MM.1S (cell line): ENCODE data around the gene PTTG1.

Source experiments
- DNase-seq: peaks from one replicate; pipeline ENCODE4 v3.0.0-alpha.2; 2015
- H2AFZ ChIP-seq: fragments of 300-600 bp; sonication (generic); 2 replicates; pipeline ENCODE4 v1.6.0; 2016; ENCODE audit warnings: antibody characterized with exemption, low read length
- H3F3A ChIP-seq: fragments of 300-600 bp; sonication (generic); 2 replicates; pipeline ENCODE4 v1.6.1; 2016; ENCODE audit warnings: mild to moderate bottlenecking, antibody characterized with exemption, low read length, moderate library complexity, mixed read lengths; ENCODE audit not compliant: insufficient read depth
- H3K27ac ChIP-seq: fragments of 300-600 bp; sonication (generic); 2 replicates; pipeline ENCODE4 v1.5.1; 2016; ENCODE audit warnings: mild to moderate bottlenecking, low read length
- H3K27me3 ChIP-seq: fragments of 300-600 bp; sonication (generic); replicated peaks from 2 replicates; pipeline ENCODE4 v1.6.0; 2016; ENCODE audit warnings: low read length; ENCODE audit not compliant: insufficient read depth
- H3K36me3 ChIP-seq: fragments of 300-600 bp; sonication (generic); replicated peaks from 2 replicates; pipeline ENCODE4 v1.6.1; 2016; ENCODE audit warnings: mild to moderate bottlenecking, low read length, mixed read lengths; ENCODE audit not compliant: insufficient read depth
- H3K4me1 ChIP-seq: fragments of 300-600 bp; sonication (generic); 2 replicates; pipeline ENCODE4 v1.6.1; 2016; ENCODE audit warnings: low read length, mixed read lengths
- H3K4me2 ChIP-seq: fragments of 300-600 bp; sonication (generic); 2 replicates; pipeline ENCODE4 v1.6.0; 2016; ENCODE audit warnings: low read depth, low read length
- H3K4me3 ChIP-seq: fragments of 300-600 bp; sonication (generic); 2 replicates; pipeline ENCODE4 v1.5.1; 2016; ENCODE audit warnings: low read length, mixed read lengths
- H3K79me2 ChIP-seq: fragments of 300-600 bp; sonication (generic); 2 replicates; pipeline ENCODE4 v1.6.1; 2016; ENCODE audit warnings: mixed run types, low read length, mixed read lengths
- H3K9ac ChIP-seq: fragments of 300-600 bp; sonication (generic); 2 replicates; pipeline ENCODE4 v1.6.1; 2016; ENCODE audit warnings: low read length, mixed read lengths
- H3K9me2 ChIP-seq: fragments of 300-600 bp; sonication (generic); replicated peaks from 2 replicates; pipeline ENCODE4 v1.6.1; 2016; ENCODE audit warnings: mild to moderate bottlenecking, low read length, mixed read lengths; ENCODE audit not compliant: insufficient read depth
- H3K9me3 ChIP-seq: fragments of 300-600 bp; sonication (generic); replicated peaks from 2 replicates; pipeline ENCODE4 v1.6.1; 2016; ENCODE audit warnings: mild to moderate bottlenecking, low read length, mixed read lengths; ENCODE audit not compliant: insufficient read depth
- H4K20me1 ChIP-seq: fragments of 300-600 bp; sonication (generic); 2 replicates; pipeline ENCODE4 v1.6.1; 2016; ENCODE audit warnings: mild to moderate bottlenecking, low read length, moderate library complexity, mixed read lengths; ENCODE audit not compliant: insufficient read depth
- CTCF ChIP-seq: fragments of 300-600 bp; sonication (generic); IDR thresholded peaks from 2 replicates; pipeline ENCODE4 v1.5.1; 2016; ENCODE audit warnings: antibody characterized with exemption, low read length, mixed read lengths
- EZH2 ChIP-seq: fragments of 300-600 bp; sonication (generic); optimal IDR thresholded peaks from 2 replicates; pipeline ENCODE3; 2017; ENCODE audit warnings: low read depth, mild to moderate bottlenecking, antibody characterized with exemption, low read length, mixed read lengths
- EZH2phosphoT487 ChIP-seq: fragments of 300-600 bp; sonication (generic); IDR thresholded peaks from 2 replicates; pipeline ENCODE4 v1.6.1; 2018; ENCODE audit warnings: antibody characterized with exemption, low read length

PTTG1 gene

DNA sequence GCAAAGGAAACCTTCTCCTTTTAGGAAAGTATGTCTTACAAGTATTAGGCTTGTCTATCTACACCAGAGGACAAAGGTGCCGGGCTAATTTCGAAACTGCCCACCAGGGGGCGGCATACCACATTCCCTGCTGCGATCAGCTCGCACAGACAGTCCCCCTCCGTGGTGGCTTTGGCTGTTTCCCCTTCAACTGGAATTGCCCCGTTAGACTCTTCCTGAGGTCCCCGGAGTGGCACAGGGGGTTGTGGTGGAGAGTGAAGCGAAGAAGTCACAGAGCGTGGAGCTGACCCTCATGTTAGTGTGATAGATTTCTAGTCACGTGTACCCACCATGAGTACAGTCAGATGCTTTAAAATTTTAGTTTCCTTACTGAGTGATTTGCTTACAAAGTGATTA, 17.5 kb downstream of the PTTG1 start:
- H4K20me1 ChIP-seq: no peaks in the 10 kb centered on the region
- H3K27ac ChIP-seq: peak overlapping the region; percentile 25; the same call in 1 of the 2 replicates
- TF ChIP-seq EZH2phosphoT487 (no peak), EZH2 (no peak), CTCF (peak; percentile 90)
- H3K27me3 ChIP-seq: no peaks in the 10 kb centered on the region
- H3K36me3 ChIP-seq: no peaks in the 10 kb centered on the region
- H3K9me3 ChIP-seq: no peaks in the 10 kb centered on the region
- peak overlapping the region; percentile 61 for H3K4me3 ChIP-seq
- no peaks in the 10 kb centered on the region for H3K79me2 ChIP-seq
- H3K4me1 ChIP-seq: peaks cover 31% of the 10 kb centered on the region
- peak overlapping the region; percentile 58 for H2AFZ ChIP-seq
- H3F3A ChIP-seq: peaks cover 11% of the 10 kb centered on the region; the same call in 1 of the 2 replicates
- H3K4me2 ChIP-seq: peak overlapping the region; percentile 67
- no peaks in the 10 kb centered on the region for H3K9me2 ChIP-seq
- peak overlapping the region; percentile 32; the same call in 1 of the 2 replicates for H3K9ac ChIP-seq
- peak; percentile 87 for DNase-seq

DNA sequence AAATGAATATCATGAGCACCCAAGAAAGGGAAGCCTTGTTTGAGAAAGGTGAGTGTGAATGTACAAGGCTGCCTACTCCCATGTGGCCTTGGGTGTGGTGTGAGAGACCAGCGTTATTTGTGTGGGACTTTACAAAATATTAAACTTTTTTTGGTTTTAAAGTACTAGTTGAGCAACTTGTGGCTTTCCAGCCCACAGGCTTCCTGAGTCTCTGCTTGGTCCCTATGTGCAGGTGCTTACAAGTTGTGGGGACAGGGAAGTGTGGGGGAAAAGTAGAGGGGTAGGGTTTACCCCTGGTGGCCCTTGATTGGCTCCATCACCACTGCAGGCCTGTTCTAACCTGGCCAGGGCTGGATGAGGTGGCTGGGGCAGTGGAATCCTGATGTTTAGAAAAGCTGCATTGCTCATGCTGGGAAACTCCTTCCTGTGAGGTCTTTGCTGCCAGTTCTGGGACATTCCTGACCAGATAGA, 19.7 kb downstream of the PTTG1 start:
- Histone ChIP-seq H3K79me2 (no peaks in the 10 kb centered on the region), H3K4me1 (peaks cover 34% of the 10 kb centered on the region), H3K36me3 (no peaks in the 10 kb centered on the region), H3K27me3 (no peaks in the 10 kb centered on the region), H3K9me3 (no peaks in the 10 kb centered on the region), H2AFZ (no peak overlapping the region; the same call in 1 of the 2 replicates), H3K4me2 (no peak overlapping the region), H3K27ac (no peak overlapping the region), H4K20me1 (no peaks in the 10 kb centered on the region), H3K9me2 (no peaks in the 10 kb centered on the region), H3K9ac (no peak overlapping the region), H3K4me3 (no peak overlapping the region), H3F3A (peaks cover 11% of the 10 kb centered on the region; the same call in 1 of the 2 replicates)
- TF ChIP-seq EZH2phosphoT487: no peak
- no peak for TF ChIP-seq EZH2
- TF ChIP-seq CTCF: no peak
- no peak for DNase-seq

- TF ChIP-seq EZH2phosphoT487 (no peak), CTCF (no peak), EZH2 (no peak)
- Histone ChIP-seq H4K20me1 (no peaks in the 10 kb centered on the region), H3K79me2 (no peaks in the 10 kb centered on the region), H3K4me1 (peaks cover 34% of the 10 kb centered on the region), H3K9me2 (no peaks in the 10 kb centered on the region), H3K4me2 (peak overlapping the region; percentile 25), H3K9me3 (no peaks in the 10 kb centered on the region), H3K27me3 (no peaks in the 10 kb centered on the region), H2AFZ (peak overlapping the region; percentile 16; the same call in 1 of the 2 replicates), H3K4me3 (no peak overlapping the region), H3F3A (peaks cover 11% of the 10 kb centered on the region; the same call in 1 of the 2 replicates), H3K27ac (peak overlapping the region; percentile 6; the same call in 1 of the 2 replicates), H3K9ac (no peak overlapping the region), H3K36me3 (no peaks in the 10 kb centered on the region)
- DNase-seq: peak; percentile 32
Observed at GRCh38 chr5:160442824-160443431, 21.3 kb downstream of the PTTG1 start.
